Measurements from ENCODE around the gene ETNK1. TPM values are rescaled to one million over a fixed set of nuclear protein-coding genes. Genes with fewer than 3 reads are reported as not detected.
"Not testable (repeated sequence)": the region's sequence is repeated elsewhere in the genome, so short reads cannot be mapped to it uniquely, and the experiment has no call there.

Gene ETNK1
- total RNA-seq, 2 experiments from 2014 or later: 38.6 to 62.1 TPM

DNA sequence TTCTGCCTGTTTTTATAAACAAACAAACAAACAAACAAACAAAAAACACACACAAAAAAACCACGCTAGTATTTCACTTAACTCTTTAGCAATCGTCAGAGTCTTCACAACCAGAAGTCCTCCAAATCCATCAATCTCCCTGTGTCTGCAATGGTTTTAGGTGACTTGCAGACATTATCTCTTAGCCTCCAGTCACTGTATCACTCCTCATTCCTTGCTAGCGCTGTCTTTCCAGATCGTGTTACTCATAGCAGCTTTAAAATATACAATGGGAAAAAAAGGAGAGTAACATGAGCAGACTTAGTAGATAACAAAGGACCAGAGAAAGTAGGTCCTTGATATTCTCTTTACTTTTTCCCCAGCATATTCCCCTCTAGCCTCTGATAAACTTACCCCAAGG lies 15.5 kb upstream of the ETNK1 start:
- POLR2A ChIA-PET: no interaction called here
- DNase-seq: no peak
- Mint-ChIP-seq H3K27me3 (no peaks in the 10 kb centered on the region), H3K36me3 (ENCODE audit: low read depth) (no peaks in the 10 kb centered on the region), H3K4me1 (no peaks in the 10 kb centered on the region), H3K9me3 (ENCODE audit: low read depth) (peaks cover 10% of the 10 kb centered on the region), H3K27ac (no peak overlapping the region), H3K4me3 (no peak overlapping the region)
- intact Hi-C loops (cut with DNase I, micrococcal nuclease): no loop called here
- no peak for ATAC-seq
- CTCF ChIA-PET: no interaction called here

DNA sequence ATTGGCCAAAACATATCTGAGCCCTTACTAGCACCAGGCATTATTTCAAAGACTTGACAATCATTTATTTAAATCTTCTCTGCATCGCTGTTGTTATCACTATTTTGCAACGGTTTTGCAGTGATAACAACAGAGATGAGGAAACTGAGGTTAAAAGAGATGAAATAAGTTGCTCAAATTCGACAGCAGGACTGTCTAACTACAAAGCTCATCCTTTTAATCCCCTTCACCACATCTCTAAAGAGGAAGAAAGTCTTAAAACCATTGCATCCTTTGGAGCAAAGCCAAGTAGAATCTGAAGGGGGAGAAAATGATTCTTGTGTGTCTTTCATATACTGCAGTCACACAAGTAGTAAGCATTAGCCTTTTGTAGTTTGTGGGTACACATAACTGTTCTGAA lies 14.8 kb upstream of the ETNK1 start:
- Mint-ChIP-seq H3K4me3 (no peak overlapping the region), H3K27ac (no peak overlapping the region), H3K4me1 (no peaks in the 10 kb centered on the region), H3K36me3 (ENCODE audit: low read depth) (no peaks in the 10 kb centered on the region), H3K9me3 (ENCODE audit: low read depth) (peaks cover 10% of the 10 kb centered on the region), H3K27me3 (no peaks in the 10 kb centered on the region)
- intact Hi-C loops (cut with DNase I, micrococcal nuclease): no loop called here
- DNase-seq: no peak
- ChIA-PET CTCF (no interaction called here), POLR2A (no interaction called here)
- no peak for ATAC-seq

DNA sequence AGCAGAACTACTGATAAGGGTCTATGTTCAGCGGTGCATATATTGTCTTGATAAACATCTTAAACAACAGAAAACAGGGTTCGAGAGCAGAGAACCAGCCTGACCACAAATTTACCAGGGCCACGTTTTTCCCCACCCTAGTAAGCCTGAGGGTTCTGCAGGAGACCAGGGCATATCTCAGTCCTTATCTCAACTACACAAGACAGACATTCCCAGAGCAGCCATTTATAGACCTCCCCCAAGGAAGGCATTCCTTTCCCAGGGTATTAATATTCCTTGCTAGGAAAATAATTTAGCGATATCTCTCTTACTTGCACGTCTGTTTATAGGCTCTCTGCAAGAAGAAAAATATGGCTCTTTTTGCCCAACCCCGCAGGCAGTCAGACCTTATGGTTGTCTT lies 12.1 kb upstream of the ETNK1 start:
- intact Hi-C loops (cut with DNase I, micrococcal nuclease); POLR2A ChIA-PET; H3K36me3 Mint-ChIP-seq (ENCODE audit: low read depth); H3K27me3 Mint-ChIP-seq; H3K27ac Mint-ChIP-seq; H3K4me1 Mint-ChIP-seq; DNase-seq; H3K4me3 Mint-ChIP-seq; CTCF ChIA-PET; ATAC-seq: not testable (repeated sequence)
- H3K9me3 Mint-ChIP-seq (ENCODE audit: low read depth): peaks cover 13% of the 10 kb centered on the region

DNA sequence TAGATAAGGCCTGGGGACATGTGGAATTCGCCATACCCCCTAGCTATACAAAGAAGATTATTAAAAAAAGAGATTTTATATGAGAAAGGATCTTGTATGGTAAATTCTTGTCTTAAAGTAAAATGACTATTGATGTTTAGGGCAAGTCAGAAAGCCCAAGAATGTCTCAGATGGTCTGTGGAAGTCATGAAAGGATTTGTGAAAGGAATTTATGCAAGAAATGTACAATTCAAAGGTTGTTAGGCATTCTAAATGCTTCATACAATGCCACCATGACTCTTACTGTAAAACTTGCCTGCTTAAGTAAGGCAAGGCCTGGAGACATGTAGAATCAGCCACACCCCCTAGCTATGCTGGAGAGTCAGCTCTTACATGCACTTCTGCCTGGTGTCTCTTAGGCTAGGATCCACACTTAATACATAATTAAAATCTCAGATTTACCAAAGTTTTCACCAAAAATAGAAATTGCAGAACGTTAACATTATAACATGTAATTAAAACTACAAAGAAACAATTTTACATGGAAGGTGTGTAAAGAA lies 8.9 kb upstream of the ETNK1 start:
- no peaks in the 10 kb centered on the region for H3K36me3 Mint-ChIP-seq (ENCODE audit: low read depth)
- DNase-seq (no peak), ATAC-seq (no peak)
- H3K27me3 Mint-ChIP-seq: peaks cover 1% of the 10 kb centered on the region
- CTCF ChIA-PET: interaction anchor here (0.9 kb wide), 1 partner anchor 12 kb away, joined by 3 read pairs; no protein-coding TSS in a partner anchor
- POLR2A ChIA-PET: no interaction called here
- H3K4me1 Mint-ChIP-seq: no peaks in the 10 kb centered on the region
- H3K9me3 Mint-ChIP-seq (ENCODE audit: low read depth): peaks cover 13% of the 10 kb centered on the region
- no peak overlapping the region for H3K27ac Mint-ChIP-seq
- intact Hi-C loops (cut with DNase I, micrococcal nuclease): no loop called here
- H3K4me3 Mint-ChIP-seq: no peak overlapping the region

DNA sequence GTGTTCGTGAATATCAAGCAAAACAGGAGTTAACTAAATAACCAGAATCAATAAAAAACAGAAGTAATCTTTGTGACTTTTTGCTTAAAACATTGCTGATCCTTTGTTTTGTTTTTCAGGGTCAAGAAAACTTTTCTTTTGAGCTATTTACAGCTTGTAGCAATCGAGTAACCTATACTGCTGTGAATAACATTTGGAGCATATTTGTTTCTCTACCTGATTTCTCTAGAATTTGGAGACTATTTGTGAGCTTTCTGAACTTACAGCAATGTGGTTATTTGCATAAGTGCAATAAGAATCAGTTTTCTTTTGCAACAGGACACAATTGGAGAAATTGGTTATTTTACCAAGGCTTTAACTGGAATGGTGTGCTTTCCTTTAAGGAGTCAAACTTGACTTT lies 7.3 kb upstream of the ETNK1 start:
- Mint-ChIP-seq H3K4me1 (no peaks in the 10 kb centered on the region), H3K36me3 (ENCODE audit: low read depth) (no peaks in the 10 kb centered on the region), H3K27me3 (peaks cover 3% of the 10 kb centered on the region), H3K4me3 (no peak overlapping the region), H3K27ac (no peak overlapping the region), H3K9me3 (ENCODE audit: low read depth) (peaks cover 7% of the 10 kb centered on the region)
- POLR2A ChIA-PET: no interaction called here
- CTCF ChIA-PET: no interaction called here
- ATAC-seq (no peak), DNase-seq (no peak)
- intact Hi-C loops (cut with DNase I, micrococcal nuclease): no loop called here

DNA sequence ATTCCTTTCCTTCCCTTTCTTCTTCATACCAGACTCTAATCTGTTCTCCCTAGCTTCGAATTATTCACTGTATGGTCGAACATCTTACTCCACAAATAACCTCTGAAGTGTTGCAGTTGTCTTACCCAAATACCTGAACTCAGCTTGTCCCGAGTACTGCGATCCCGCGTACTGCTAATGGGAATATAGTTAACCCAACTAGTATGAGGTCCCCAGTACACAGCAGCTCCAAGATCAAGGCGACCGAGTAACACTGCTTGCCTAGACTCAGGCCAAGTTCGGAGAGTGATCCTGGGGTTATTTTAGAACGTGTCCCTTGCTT lies 462 bp upstream of the ETNK1 start:
- peaks cover 12% of the 10 kb centered on the region for H3K36me3 Mint-ChIP-seq (ENCODE audit: low read depth)
- no peak for DNase-seq
- H3K9me3 Mint-ChIP-seq (ENCODE audit: low read depth): no peaks in the 10 kb centered on the region
- H3K4me1 Mint-ChIP-seq: peaks cover 31% of the 10 kb centered on the region
- ChIA-PET POLR2A (interaction anchor here (1.0 to 1.2 kb wide), 2 partner anchors 33 to 80 kb away, joined by 3 to 5 read pairs; partner anchors contain the start of gene C2CD5), CTCF (interaction anchor here (0.6 to 1.6 kb wide), 5 partner anchors 8 to 96 kb away, joined by 3 to 7 read pairs (median 3); no protein-coding TSS in a partner anchor)
- peak; percentile 14 for ATAC-seq
- intact Hi-C loops (cut with DNase I, micrococcal nuclease): loop anchor here (5.0 to 10.0 kb wide), 2 partner anchors 580 to 1167 kb away; partner anchors contain the start of gene CMAS (in 2 of the 2)
- peaks cover 4% of the 10 kb centered on the region for H3K27me3 Mint-ChIP-seq
- peak overlapping the region; percentile 98 for H3K27ac Mint-ChIP-seq
- peak overlapping the region; percentile 96 for H3K4me3 Mint-ChIP-seq

DNA sequence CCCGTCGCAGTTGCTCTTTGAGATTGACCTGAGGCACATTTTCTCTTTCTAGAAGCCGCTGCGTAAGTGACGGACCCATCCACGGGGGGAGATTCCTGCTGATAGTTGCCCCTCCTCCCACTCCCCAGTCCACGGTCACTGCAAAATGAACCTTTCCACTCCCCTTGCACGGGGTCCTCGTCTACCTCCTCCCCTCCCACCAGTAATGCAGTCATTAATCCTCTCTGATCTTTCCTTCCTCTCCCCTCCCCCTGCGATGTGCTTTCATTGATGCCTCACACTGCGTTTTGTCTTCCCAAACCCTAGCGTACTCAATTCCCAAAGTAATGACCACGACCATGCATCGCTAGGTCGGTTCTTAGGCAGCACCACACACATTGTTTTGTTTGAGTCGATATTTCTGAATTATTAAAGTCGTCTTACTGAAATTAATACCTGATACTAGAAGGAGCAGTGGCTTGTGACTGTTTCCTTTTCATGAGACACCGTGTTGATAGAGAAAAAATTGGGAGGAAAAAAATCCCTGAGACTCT lies 857 bp downstream of the ETNK1 start:
- intact Hi-C loops (cut with DNase I, micrococcal nuclease): loop anchor here (1.0 to 10.0 kb wide), 5 partner anchors 32 to 1125 kb away; partner anchors contain the start of genes C2CD5 (in 2 of the 2), CMAS (in 2 of the 2), GOLT1B (in 1 of the 2) and RECQL (in 1 of the 2)
- peak overlapping the region; percentile 98 for H3K27ac Mint-ChIP-seq
- H3K4me1 Mint-ChIP-seq: peaks cover 37% of the 10 kb centered on the region
- peaks cover 13% of the 10 kb centered on the region for H3K36me3 Mint-ChIP-seq (ENCODE audit: low read depth)
- peak overlapping the region; percentile 96 for H3K4me3 Mint-ChIP-seq
- DNase-seq (peak; percentile 45), ATAC-seq (peak; percentile 23)
- POLR2A ChIA-PET: interaction anchor here (1.2 kb wide), 1 partner anchor 81 kb away, joined by 3 read pairs; the partner anchor contains the start of gene C2CD5
- H3K27me3 Mint-ChIP-seq: peaks cover 4% of the 10 kb centered on the region
- CTCF ChIA-PET: no interaction called here
- no peaks in the 10 kb centered on the region for H3K9me3 Mint-ChIP-seq (ENCODE audit: low read depth)

DNA sequence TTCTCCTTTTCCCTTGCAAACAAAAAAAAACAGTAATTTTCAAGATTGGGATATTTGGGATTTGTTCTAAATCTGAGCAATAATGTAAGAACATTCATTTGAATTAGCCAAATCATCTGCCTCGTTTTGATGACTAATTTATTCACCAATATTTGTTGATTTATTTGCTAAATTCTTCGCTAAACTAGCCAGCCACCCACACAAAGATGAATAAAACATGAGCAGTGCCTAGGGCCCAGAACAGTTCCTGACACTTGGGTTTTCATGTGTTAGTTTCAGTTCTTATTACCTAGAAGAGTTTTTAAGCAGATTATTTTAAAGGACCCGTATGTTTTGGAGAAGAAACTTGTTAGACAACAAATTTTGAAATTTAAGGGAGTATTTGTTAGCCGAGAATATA lies 1.4 kb downstream of the ETNK1 start:
- ChIA-PET POLR2A (no interaction called here), CTCF (no interaction called here)
- peaks cover 15% of the 10 kb centered on the region for H3K36me3 Mint-ChIP-seq (ENCODE audit: low read depth)
- peaks cover 41% of the 10 kb centered on the region for H3K4me1 Mint-ChIP-seq
- H3K27ac Mint-ChIP-seq: peak overlapping the region; percentile 98
- no peaks in the 10 kb centered on the region for H3K9me3 Mint-ChIP-seq (ENCODE audit: low read depth)
- ATAC-seq: no peak
- peak overlapping the region; percentile 96 for H3K4me3 Mint-ChIP-seq
- peak; percentile 34 for DNase-seq
- peaks cover 2% of the 10 kb centered on the region for H3K27me3 Mint-ChIP-seq
- intact Hi-C loops (cut with DNase I, micrococcal nuclease): loop anchor here (2.0 to 10.0 kb wide), 3 partner anchors 144 to 1126 kb away; partner anchors contain the start of genes CMAS (in 2 of the 2), GOLT1B (in 1 of the 2) and RECQL (in 1 of the 2)

DNA sequence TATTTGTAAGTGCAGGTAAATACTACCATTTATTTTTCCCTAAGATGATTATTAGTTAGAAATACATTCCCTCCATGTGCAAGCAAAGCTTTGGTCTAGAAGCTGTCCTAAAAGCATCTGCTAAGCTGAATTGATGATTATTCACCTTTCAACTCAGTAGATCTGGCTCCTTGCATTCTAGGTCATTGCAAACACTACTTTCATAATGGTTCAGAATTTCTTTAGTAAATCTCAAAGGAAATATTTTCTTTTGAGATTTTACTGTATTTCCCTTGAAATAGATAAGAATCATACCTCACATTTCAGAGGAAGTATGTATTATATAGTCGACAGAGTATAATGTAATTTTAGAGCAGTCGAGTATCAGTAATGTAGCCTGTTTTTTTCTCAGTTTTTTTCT lies 2.4 kb downstream of the ETNK1 start:
- DNase-seq (no peak), ATAC-seq (no peak)
- intact Hi-C loops (cut with DNase I, micrococcal nuclease): loop anchor here (2.0 to 10.0 kb wide), 3 partner anchors 145 to 1127 kb away; partner anchors contain the start of genes CMAS (in 2 of the 2), GOLT1B (in 1 of the 2) and RECQL (in 1 of the 2)
- Mint-ChIP-seq H3K27ac (peak overlapping the region; percentile 74), H3K36me3 (ENCODE audit: low read depth) (peaks cover 17% of the 10 kb centered on the region), H3K4me3 (peak overlapping the region; percentile 96), H3K4me1 (peaks cover 46% of the 10 kb centered on the region), H3K9me3 (ENCODE audit: low read depth) (no peaks in the 10 kb centered on the region), H3K27me3 (peaks cover 2% of the 10 kb centered on the region)
- ChIA-PET POLR2A (no interaction called here), CTCF (interaction anchor here (0.7 to 1.7 kb wide), 5 partner anchors 8 to 103 kb away, joined by 3 to 7 read pairs (median 3); no protein-coding TSS in a partner anchor)

DNA sequence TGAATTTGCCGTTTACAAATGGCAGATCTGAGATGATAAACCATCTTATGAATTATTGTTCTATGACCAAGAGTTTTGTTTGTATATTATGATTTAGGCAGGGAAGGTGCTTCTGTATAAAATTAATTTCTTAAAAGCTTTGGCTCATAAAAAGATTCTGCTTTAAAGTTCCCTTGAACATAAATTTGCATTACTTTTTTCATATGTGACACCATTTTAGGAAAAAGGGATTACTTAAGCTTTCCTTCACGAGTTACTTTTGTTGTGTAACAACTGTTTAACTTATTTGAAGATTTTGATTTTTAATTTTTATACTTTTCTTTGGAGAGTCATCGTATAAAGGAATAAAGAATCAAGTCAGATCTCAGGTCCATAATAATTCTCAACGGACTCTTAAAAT lies 3.3 kb downstream of the ETNK1 start:
- Mint-ChIP-seq H3K36me3 (ENCODE audit: low read depth) (peaks cover 21% of the 10 kb centered on the region), H3K27ac (no peak overlapping the region), H3K4me3 (peak overlapping the region; percentile 96), H3K4me1 (peaks cover 55% of the 10 kb centered on the region), H3K27me3 (no peaks in the 10 kb centered on the region), H3K9me3 (ENCODE audit: low read depth) (no peaks in the 10 kb centered on the region)
- intact Hi-C loops (cut with DNase I, micrococcal nuclease): loop anchor here (5.0 to 10.0 kb wide), 2 partner anchors 146 to 583 kb away; partner anchors contain the start of gene CMAS (in 2 of the 2)
- POLR2A ChIA-PET: no interaction called here
- ATAC-seq (no peak), DNase-seq (no peak)
- CTCF ChIA-PET: interaction anchor here (0.7 to 1.7 kb wide), 7 partner anchors 9 to 104 kb away, joined by 3 to 7 read pairs (median 3); no protein-coding TSS in a partner anchor

DNA sequence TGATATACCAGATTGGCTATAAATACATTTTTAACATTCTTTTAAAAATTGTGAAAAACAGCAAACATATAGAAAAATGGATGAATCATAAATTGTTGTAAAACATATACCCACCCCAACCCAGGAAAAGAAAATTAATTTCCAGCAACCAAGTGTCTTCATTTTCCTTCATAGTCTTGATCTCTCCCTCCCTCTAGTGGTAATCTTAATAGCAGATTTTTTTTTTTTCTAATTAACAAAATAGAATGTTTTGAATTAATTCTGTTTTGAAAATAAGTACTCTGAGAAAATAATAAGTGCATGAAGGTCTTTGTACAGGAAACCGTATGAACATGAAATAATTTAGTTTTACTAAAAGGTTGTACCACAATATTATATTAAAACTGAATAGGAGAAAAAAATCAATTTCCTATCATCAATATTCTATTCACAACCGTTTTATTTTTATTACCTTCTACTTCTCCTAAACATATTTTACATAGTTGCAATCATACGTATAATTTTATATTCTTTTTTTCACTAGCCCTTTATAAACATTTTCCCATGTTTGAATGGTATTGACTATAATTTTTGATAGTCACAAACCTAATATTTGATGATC lies 7.0 kb downstream of the ETNK1 start:
- ChIA-PET POLR2A (no interaction called here), CTCF (interaction anchor here (0.7 kb wide), 1 partner anchor 148 kb away, joined by 3 read pairs; no protein-coding TSS in a partner anchor)
- Mint-ChIP-seq H3K4me1 (peaks cover 67% of the 10 kb centered on the region), H3K27me3 (no peaks in the 10 kb centered on the region), H3K27ac (no peak overlapping the region), H3K36me3 (ENCODE audit: low read depth) (peaks cover 29% of the 10 kb centered on the region), H3K4me3 (no peak overlapping the region), H3K9me3 (ENCODE audit: low read depth) (no peaks in the 10 kb centered on the region)
- ATAC-seq (no peak), DNase-seq (no peak)
- intact Hi-C loops (cut with DNase I, micrococcal nuclease): loop anchor here (1.0 to 5.0 kb wide), 2 partner anchors 103 to 975 kb away; partner anchors contain the start of gene LDHB (in 1 of the 2)
